Measurements from ENCODE around the gene RAPGEF1.

DNA sequence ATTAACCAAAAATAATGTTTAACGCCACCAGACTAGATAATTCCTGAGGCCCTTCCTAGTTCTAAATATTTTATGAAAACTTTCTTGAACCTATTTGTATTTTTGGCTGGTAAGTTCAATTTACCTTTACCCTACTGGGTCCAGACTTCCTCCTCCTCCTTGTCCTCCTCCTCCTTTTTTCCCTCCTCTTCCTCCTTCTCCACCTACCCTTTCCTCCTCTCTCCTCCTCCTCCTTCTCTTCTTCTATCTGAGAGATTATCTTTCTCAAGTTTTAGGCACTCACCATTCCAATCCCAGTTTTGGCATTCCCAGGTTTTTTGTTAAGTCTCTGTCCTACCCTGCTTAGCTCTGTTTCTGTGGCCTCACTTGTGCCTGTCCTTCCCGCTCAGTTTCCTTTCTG, 24.7 kb upstream of the RAPGEF1 start:
- TF ChIP-seq POLR2A (IDR thresholded peaks at IDR 0.05; ENCODE audit: low read length) (no peak), GATA1 (IDR thresholded peaks at IDR 0.05; ENCODE audit: low read depth, low read length) (no peak)
